ENCODE data around the gene TRPM3.

- no peak for TF ChIP-seq CTCF (IDR thresholded peaks at IDR 0.05)
- no peak for TF ChIP-seq MAX (IDR thresholded peaks at IDR 0.05)
- no peak for TF ChIP-seq JUN (IDR thresholded peaks at IDR 0.05)
Measured at GRCh38 chr9:70485273-70485858, 636.1 kb downstream of the TRPM3 start.

All from A549 (cell line).